HG03378 (cell line): ENCODE measurements around the gene SLC22A1.
"Not testable (repeated sequence)": the region's sequence is repeated elsewhere in the genome, so short reads cannot be mapped to it uniquely, and the experiment has no call there.

ENCODE experiments used
- ATAC-seq: cut with Tn5 transposase; IDR thresholded peaks from one replicate; pipeline ENCODE4 v1.9.1; 2021; ENCODE audit warnings: mild to moderate bottlenecking, moderate library complexity; ENCODE audit not compliant: unreplicated experiment

Gene SLC22A1

DNA sequence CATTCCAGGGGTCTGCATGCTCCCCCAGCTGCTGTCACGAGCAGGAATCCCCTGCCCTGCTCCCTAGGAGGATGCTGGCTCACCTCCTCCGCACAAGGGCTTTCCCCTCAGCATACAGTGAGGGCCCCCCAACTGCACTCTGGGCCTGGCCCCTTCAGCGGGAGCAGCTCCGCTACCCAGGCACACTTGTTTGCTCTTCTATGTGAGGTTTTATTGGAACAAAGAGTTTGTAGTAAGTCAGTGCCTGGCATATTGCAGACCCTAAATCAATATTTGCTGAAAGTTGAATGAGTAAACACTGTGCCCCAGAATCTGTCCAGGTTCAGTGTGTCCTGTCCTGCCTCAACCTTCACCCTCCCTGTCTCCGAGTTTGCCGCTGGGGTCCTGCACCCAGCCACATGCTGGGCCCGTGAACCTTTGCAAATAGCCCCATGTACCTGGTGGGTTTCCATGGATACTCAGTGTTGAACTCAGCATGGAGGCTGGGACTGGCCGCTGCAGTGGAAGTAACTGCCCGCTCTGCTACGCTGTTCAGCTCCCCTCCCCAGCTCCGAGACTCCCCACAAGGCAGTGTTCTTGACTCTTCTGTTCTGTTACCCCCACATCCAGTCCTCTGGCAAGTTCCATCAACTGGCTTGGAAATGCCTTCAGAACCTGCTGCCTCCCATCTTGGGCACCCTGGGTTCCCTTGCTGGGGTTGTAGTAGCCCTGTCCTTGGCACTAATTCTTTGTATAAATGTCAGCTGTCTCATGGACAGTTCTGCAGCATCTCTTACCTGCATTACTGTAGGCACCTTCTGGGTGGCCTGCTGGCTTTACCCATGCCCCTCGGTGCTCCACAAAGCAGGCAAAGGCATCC, 15.7 kb downstream of the SLC22A1 start:
- ATAC-seq: no peak

DNA sequence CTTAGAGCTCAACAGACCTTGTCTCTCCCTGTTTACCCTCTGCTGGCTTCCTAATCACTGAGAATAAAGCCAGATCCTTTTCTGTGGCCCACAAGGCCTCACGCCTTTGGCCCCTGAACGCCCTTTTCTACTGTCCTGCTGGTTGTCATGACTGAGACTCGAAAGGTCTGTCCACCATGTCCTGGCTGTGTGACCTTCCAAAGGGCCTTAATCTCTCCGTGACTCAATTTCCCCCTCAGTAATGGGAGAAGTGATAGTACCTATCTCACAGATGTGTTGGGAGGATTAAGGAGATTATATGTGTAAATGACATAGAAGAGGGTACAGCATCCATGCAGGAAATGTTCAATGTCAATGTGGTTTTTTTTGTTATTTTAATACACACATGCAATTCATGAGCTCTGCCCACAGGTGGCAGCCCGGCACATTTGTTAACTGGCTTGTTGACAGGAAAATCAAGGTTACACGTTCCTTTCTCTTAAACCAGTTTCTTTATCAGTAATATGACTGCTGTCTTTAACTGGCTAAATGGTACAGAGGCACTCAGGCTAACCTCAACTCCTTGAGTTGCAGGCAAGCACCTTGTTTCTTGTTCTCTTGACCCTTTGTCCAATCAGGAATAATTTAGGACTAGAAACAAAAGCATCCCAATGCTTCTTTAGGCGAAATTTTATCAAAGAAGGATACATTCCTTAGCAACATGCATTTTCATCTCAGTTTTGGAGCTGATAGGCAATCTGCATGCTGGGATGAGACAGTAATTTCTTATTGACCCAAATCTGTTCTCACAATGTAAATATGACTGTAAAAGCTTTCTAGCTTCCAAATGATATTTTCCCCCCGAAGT, 16.6 kb downstream of the SLC22A1 start:
- ATAC-seq: peak; percentile 82

- no peak for ATAC-seq
Measured at GRCh38 chr6:160138839-160139419, 17.3 kb downstream of the SLC22A1 start.

DNA sequence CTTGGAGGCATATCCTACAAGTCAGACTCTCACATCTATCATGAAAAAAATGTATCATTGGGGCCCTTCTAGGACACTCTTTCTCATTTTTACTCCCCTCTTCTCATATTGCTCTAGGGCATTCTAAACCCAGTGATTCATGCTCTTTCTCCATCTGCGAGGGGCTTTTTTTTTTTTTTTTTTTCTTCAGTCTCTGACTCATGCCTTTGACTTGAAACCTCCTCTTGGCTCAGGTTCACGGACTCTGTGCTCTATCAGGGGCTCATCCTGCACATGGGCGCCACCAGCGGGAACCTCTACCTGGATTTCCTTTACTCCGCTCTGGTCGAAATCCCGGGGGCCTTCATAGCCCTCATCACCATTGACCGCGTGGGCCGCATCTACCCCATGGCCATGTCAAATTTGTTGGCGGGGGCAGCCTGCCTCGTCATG, 17.8 kb downstream of the SLC22A1 start:
- no peak for ATAC-seq

- not testable (repeated sequence) for ATAC-seq
Measured at GRCh38 chr6:160140493-160140892, 18.9 kb downstream of the SLC22A1 start.

DNA sequence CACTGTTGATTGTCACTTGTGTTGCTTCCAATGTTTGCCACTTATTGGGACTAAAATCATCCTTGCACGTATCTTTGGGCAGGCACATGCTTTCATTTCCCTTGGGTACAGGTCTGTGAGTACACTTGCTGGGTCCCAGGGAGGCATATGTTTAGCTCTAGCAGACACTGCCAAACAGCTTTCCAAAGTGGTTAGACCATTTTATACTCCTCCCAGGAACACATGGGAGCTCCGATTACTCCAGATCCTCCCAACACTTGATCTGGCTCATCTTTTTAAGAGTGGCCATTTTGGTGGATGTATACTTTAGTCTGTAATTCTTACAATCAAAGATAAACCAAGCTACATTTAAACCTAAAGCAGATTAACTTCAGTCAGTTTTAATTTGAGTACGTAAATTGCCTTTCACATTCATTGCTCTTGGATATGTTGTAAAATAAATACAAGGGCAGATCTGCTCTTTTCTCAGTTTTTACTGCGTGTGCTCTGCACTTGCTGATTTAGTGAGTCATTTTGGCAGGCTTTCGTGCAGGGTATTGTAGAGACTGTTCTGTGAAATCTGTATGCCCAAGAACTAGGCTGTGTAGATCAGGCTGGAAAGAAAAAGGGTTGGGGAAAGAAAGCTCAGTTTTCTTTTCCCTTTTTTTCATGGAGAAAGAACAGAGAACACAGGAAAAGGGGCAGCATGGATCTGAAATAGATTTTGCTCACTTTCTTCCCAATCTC, 19.5 kb downstream of the SLC22A1 start:
- no peak for ATAC-seq

GRCh38 chr6:160142115-160142715, 20.6 kb downstream of the SLC22A1 start:
- no peak for ATAC-seq

- ATAC-seq: no peak
Measured at GRCh38 chr6:160146454-160147145, 25.0 kb downstream of the SLC22A1 start.

- ATAC-seq: no peak
Measured at GRCh38 chr6:160147146-160147536, 25.5 kb downstream of the SLC22A1 start.

DNA sequence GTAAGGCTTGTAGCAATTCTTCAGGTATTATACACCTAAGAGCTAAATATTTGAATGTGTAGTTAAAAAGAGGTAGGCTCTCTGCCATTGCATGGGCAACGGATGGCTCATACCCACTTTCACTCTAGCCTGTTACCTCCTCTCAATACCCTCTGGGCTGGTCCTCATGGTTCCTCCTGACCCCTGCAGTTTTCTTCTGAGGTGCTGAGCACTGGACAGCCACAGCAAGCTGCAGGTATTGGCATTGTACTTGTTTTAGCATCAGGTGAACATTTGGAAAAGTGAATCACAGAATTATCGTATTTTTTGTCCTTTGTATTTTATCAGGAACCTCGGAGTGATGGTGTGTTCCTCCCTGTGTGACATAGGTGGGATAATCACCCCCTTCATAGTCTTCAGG, 32.9 kb downstream of the SLC22A1 start:
- ATAC-seq: no peak

DNA sequence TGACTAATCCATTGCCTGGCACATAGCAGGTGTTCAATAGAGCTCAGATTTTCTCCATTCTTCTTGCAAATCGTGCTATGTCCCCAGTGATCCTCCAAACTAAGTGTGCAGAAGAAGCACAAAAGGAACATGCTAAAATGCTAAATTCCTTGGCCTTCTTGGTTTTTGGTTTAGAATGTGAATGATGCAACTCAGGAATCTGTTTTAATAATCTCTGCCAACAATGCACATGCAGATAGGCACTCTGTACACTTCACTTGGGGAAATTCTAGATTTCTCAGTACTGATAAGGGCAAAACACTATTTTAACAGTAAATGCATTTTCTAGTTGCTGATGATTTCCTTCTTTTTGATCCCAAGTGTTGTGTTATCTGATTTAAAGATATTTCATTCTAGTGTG, 35.2 kb downstream of the SLC22A1 start:
- no peak for ATAC-seq

- no peak for ATAC-seq
Measured at GRCh38 chr6:160160450-160160849, 38.8 kb downstream of the SLC22A1 start.

DNA sequence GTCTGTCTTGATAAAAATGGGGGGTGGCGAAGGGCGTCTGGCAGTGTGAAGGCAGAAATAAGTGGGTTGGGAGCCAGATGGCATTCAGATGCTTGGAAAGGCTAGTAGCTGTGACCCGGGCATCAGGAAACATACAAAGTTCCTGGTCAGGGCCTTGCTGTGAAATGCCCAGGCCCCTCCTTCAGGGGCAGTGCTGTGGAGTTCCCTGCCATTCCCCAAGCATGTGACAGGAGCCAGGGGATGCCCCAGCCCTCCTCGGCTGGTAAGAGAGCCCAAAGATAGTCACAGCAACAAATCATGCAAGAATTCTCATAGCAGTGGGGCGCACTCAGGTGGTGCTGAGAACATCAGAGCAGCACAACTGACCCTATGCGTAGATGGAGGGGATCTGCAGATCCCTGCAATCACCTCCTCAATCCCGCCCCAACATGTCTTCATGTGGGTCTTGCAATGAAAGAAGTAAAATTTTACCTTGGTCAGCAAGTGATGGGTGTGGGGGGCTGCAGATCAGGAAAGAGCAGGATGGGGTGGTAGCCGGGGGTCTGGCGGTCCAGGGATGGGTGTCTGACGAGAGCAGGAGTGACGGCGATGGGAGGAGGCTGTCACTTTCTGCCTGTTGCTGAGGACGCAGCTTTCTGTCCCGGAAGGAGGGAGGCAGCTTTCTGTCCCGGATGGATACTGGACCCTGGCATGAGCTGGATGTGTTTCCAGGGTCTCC, 39.5 kb downstream of the SLC22A1 start:
- ATAC-seq: no peak

- no peak for ATAC-seq
Measured at GRCh38 chr6:160161647-160161986, 40.0 kb downstream of the SLC22A1 start.

DNA sequence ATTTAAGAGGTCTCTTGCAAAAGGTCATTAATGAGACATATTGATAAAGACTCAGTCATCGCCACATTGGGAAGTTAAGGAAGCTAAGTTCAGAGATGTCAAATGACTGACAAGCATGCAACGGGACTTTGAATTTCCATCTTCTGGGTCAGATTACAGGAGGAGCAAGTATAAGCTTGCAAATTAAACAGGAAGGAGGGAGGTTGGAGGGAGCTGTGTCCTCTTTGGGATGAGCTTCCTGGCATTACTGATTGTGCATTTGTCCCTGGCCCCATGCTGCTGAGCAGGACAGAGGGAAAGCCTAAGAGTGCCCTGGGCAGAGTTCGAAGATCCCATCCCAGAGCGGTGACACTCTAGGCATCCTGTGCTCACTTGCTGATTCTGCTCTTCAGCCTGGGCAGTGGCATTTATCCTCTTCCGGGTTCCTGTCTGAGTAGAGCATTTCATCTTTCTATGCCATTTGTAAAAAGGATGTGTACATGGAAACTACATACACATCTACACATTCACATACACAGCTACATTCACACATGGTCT, 40.5 kb downstream of the SLC22A1 start:
- ATAC-seq: no peak

- no peak for ATAC-seq
Measured at GRCh38 chr6:160163425-160163824, 41.8 kb downstream of the SLC22A1 start.

GRCh38 chr6:160163912-160164311, 42.3 kb downstream of the SLC22A1 start:
- ATAC-seq: no peak

DNA sequence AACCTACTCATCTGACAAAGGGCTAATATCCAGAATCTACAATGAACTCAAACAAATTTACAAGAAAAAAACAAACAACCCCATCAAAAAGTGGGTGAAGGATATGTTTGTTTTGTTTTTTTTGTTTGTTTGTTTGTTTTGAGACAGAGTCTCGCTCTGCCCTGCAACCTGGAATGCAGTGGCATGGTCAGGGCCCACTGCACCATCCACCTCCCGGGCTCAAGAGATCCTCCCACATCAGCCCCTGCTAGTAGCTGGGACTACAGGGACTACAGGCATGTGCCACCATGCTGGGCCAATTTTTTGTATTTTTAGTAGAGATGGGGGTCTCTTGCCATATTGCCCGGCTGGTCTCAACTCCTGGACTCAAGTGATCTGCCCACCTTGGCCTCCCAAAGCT, 44.3 kb downstream of the SLC22A1 start:
- ATAC-seq: not testable (repeated sequence)
